Nephron progenitor cell (in vitro differentiated cells): ENCODE results near the gene TOP1.

Experiments
- DNase-seq: peaks from one replicate; pipeline ENCODE4 v3.0.0; 2021
- H3K27ac Mint-ChIP-seq: 2 replicates; pipeline ENCODE4 v1.8.0; 2021; ENCODE audit warnings: mild to moderate bottlenecking, moderate library complexity, mixed read lengths
- H3K27me3 Mint-ChIP-seq: 2 replicates; pipeline ENCODE4 v1.8.0; 2021; ENCODE audit warnings: mild to moderate bottlenecking, low read depth, mixed read lengths; ENCODE audit not compliant: poor library complexity
- H3K36me3 Mint-ChIP-seq: 2 replicates; pipeline ENCODE4 v1.8.0; 2021; ENCODE audit warnings: low read depth, mixed read lengths
- H3K4me1 Mint-ChIP-seq: 2 replicates; pipeline ENCODE4 v1.8.0; 2021; ENCODE audit warnings: mixed read lengths
- H3K4me3 Mint-ChIP-seq: 2 replicates; pipeline ENCODE4 v1.8.0; 2021; ENCODE audit warnings: mild to moderate bottlenecking, moderate library complexity, mixed read lengths
- H3K9me3 Mint-ChIP-seq: 2 replicates; pipeline ENCODE4 v1.8.0; 2021; ENCODE audit warnings: mild to moderate bottlenecking, moderate library complexity, mixed read lengths
- TF ChIP-seq, protein P1 (sequence below): fragments of 200-600 bp; sonication (generic); IDR thresholded peaks from 2 replicates; pipeline ENCODE4 v1.5.0; 2021; ENCODE audit warnings: antibody characterized with exemption

Gene TOP1

DNA sequence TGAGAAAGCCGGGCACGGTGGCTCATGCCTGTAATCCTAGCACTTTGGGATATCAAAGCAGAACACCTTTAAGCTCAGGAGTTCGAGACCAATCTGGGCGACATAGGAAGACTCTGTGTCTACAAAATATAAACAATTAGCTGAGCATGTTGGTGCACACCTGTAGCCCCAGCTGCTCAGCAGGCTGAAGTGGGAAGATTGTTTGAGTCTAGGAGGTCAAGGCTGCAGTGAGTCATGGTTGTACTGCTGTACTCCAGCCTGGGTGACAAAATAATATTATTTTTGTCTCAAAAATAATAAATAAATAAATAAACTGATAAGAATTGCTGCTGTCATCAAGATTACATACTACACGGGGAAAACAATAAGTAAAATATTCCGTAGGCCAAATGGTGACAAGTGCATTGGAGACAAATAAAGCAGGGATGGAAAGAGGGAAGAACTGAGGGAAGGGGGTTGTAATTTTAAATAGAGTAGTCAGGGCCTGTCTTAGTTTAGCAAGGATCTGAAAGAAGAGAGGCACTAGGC, 14.0 kb upstream of the TOP1 start:
- H3K36me3 Mint-ChIP-seq, result no peaks in the 10 kb centered on the region
- H3K9me3 Mint-ChIP-seq, result no peaks in the 10 kb centered on the region
- H3K4me1 Mint-ChIP-seq, result peaks cover 30% of the 10 kb centered on the region
- no peak overlapping the region for H3K4me3 Mint-ChIP-seq
- DNase-seq, result no peak
- TF ChIP-seq, protein P1, sequence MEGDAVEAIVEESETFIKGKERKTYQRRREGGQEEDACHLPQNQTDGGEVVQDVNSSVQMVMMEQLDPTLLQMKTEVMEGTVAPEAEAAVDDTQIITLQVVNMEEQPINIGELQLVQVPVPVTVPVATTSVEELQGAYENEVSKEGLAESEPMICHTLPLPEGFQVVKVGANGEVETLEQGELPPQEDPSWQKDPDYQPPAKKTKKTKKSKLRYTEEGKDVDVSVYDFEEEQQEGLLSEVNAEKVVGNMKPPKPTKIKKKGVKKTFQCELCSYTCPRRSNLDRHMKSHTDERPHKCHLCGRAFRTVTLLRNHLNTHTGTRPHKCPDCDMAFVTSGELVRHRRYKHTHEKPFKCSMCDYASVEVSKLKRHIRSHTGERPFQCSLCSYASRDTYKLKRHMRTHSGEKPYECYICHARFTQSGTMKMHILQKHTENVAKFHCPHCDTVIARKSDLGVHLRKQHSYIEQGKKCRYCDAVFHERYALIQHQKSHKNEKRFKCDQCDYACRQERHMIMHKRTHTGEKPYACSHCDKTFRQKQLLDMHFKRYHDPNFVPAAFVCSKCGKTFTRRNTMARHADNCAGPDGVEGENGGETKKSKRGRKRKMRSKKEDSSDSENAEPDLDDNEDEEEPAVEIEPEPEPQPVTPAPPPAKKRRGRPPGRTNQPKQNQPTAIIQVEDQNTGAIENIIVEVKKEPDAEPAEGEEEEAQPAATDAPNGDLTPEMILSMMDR, result no peak
- H3K27ac Mint-ChIP-seq, result peak overlapping the region; percentile 86
- no peaks in the 10 kb centered on the region for H3K27me3 Mint-ChIP-seq

- peaks cover 13% of the 10 kb centered on the region for H3K4me1 Mint-ChIP-seq
- TF ChIP-seq, protein P1, result no peak
- no peak for DNase-seq
- no peak overlapping the region for H3K4me3 Mint-ChIP-seq
- no peak overlapping the region for H3K27ac Mint-ChIP-seq
- no peaks in the 10 kb centered on the region for H3K36me3 Mint-ChIP-seq
- H3K9me3 Mint-ChIP-seq, result no peaks in the 10 kb centered on the region
- H3K27me3 Mint-ChIP-seq, result peaks cover 3% of the 10 kb centered on the region
Observed at GRCh38 chr20:41017448-41018042, 11.1 kb upstream of the TOP1 start.

- Mint-ChIP-seq H3K4me1 (peaks cover 10% of the 10 kb centered on the region), H3K27me3 (peaks cover 7% of the 10 kb centered on the region), H3K9me3 (no peaks in the 10 kb centered on the region), H3K4me3 (no peak overlapping the region), H3K36me3 (no peaks in the 10 kb centered on the region), H3K27ac (no peak overlapping the region)
- no peak for DNase-seq
- TF ChIP-seq, protein P1, result no peak
Observed at GRCh38 chr20:41018153-41018552, 10.5 kb upstream of the TOP1 start.

GRCh38 chr20:41023549-41023948, 5.1 kb upstream of the TOP1 start:
- TF ChIP-seq, protein P1, result no peak
- DNase-seq, result no peak
- Mint-ChIP-seq H3K9me3 (no peaks in the 10 kb centered on the region), H3K27me3 (peaks cover 13% of the 10 kb centered on the region), H3K36me3 (peaks cover 6% of the 10 kb centered on the region), H3K4me3 (no peak overlapping the region), H3K27ac (no peak overlapping the region), H3K4me1 (peaks cover 24% of the 10 kb centered on the region)

DNA sequence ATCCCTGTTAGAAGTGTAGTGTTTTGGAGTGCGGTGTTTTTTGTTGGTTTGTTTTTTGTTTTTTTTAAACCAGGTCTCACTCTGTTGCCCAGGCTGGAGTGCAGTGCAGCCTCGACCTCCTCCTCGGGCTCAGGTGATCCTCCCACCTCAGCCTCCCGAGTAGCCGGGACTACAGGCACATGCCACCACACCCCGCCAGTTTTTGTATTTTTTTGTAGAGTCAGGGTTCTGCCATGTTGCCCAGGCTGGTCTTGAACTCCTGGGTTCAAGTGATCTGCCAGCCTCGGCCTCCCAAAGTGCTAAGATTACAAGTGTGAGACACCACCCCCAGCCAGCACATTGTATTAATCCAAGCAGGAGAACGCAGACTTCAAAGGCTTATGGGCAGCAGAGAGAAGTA, 1.3 kb upstream of the TOP1 start:
- peaks cover 49% of the 10 kb centered on the region for H3K4me1 Mint-ChIP-seq
- DNase-seq, result no peak
- peaks cover 25% of the 10 kb centered on the region for H3K36me3 Mint-ChIP-seq
- TF ChIP-seq, protein P1, result no peak
- no peak overlapping the region for H3K27ac Mint-ChIP-seq
- H3K27me3 Mint-ChIP-seq, result peaks cover 10% of the 10 kb centered on the region
- no peaks in the 10 kb centered on the region for H3K9me3 Mint-ChIP-seq
- peak overlapping the region; percentile 72 for H3K4me3 Mint-ChIP-seq

GRCh38 chr20:41027872-41028358, 707 bp upstream of the TOP1 start:
- no peak for DNase-seq
- TF ChIP-seq, protein P1, result no peak
- Mint-ChIP-seq H3K27ac (no peak overlapping the region), H3K4me1 (peaks cover 55% of the 10 kb centered on the region), H3K4me3 (peak overlapping the region; percentile 72), H3K27me3 (peaks cover 8% of the 10 kb centered on the region), H3K9me3 (no peaks in the 10 kb centered on the region), H3K36me3 (peaks cover 26% of the 10 kb centered on the region)
